NCI-H2029 (cell line): ENCODE measurements around the gene TSC22D4.

Source experiments
- DNase-seq: peaks from one replicate; lab custom pipeline; 2025; lab: John Stamatoyannopoulos, UW

The TSC22D4 gene

DNA sequence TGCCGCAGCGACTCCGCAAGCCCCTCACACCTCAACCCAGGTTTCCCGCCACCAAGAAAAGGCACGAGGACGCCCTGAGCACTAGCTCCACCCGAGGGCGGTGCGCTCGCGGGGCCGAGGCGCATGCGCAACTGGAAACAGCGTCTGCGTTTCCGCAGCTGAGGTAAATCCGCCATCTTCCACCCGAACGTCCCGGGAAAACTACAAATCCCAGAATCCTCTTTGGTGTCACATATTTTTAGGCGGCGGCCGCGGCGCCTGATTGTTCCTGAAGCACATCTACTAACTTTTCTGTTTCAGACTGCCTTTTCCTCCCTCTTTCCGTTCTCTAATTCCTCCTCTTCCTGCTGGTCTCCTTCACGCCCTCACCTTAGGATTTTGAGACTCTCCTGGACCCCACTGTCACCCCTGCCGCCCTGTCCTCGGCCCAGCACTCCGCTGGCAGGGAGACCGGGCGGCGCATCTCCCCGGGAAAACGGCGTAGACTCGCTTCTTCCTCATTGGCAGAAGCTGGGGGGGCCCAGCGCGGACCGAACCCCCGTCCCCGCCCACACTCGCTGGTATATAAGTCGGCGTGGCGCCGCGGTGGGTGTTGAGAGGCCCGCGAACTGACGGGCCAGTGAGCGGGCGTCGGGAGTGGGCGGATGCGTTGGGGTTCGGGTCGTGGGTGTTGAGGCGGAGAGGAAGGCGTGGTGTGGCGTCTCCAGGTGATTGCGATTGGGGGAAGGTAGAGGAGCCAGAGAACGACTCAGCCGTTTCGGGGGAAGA, 50.6 kb downstream of the TSC22D4 start, which contains the start of gene ZCWPW1:
Gene ZCWPW1 (minus strand): TSS at position 505 of the 768 bp plus-strand sequence. CDS start 8,054 bp downstream, outside the sequence.
- peak; percentile 95 for DNase-seq

DNA sequence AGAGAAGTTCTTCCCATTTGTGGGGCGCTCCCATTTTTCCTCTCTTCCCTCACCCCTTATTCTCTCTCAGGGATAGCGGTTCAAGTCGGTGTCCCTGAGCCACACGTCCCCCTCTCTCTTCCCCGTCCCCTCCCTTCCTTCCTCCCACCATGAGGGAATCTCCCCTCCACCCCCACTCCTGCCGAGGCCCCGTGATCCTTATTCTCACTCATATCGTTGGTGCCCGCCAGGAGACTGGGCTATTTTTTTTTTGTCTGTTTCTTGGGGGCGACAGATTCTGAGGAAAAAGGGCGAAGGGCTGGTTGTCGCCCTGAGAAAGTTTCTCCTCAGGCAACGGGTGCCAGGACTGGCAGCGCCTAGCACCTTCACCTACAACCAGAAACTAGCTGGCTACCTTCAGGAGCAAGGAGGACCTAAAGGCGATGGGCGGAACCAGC, 51.2 kb downstream of the TSC22D4 start:
- DNase-seq, result no peak

DNA sequence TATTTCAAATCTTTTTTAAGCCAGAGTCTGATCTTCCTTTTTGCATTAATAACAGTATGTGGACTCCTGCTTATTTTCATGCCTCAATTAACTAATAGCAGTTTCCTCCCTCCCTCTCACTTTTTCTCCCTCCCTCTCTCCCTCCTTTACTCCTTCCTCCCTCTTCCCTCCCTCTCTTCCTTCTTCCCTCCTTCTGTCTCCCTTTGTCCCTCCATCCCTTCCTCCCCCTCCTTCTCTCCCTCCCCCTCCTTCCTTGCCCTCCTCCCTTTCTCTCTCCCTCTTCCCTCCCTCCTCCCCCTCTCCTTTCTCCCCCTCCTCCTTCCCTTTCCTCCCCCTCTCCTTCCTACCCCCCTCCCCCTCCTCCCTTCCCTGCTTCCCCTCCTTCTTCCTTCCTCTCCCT, 52.5 kb downstream of the TSC22D4 start:
- no peak for DNase-seq

DNA sequence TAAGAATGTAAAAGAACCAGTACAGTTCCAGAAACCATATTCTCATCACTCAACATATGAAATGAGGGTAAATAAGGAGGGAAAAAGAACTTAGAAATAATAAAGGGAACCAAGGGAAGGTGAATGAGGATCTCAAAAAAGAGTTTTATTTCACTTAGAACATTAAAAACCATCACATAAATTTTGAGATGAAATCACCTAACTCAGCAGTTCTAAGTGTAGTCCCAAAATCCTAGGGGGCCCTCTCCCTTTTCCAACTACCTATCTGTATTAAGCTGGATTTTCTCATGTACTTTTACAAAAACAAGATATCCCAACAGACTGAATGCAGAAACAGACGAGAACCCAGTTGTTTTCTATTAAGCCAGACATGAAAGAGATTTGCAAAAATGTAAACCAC, 53.7 kb downstream of the TSC22D4 start:
- DNase-seq, result no peak

DNA sequence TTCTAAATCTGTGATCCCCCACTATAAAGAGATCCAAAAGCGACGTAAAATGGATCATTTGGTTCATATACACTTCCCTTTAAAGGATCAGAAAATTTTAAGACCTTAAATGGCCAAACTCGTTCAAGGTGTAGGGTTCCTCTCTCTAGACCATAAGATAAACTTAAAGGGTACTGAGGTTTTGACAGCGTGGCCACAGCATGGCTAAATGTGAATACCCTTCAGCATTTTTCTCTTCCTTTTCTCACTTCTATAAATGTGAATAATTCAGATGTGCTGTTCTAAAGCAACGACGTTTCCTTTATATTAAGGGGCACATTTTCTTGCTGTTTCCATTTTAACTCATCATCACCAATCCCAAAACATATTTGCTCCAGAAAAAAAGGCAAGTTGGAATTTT, 55.7 kb downstream of the TSC22D4 start:
- no peak for DNase-seq

DNA sequence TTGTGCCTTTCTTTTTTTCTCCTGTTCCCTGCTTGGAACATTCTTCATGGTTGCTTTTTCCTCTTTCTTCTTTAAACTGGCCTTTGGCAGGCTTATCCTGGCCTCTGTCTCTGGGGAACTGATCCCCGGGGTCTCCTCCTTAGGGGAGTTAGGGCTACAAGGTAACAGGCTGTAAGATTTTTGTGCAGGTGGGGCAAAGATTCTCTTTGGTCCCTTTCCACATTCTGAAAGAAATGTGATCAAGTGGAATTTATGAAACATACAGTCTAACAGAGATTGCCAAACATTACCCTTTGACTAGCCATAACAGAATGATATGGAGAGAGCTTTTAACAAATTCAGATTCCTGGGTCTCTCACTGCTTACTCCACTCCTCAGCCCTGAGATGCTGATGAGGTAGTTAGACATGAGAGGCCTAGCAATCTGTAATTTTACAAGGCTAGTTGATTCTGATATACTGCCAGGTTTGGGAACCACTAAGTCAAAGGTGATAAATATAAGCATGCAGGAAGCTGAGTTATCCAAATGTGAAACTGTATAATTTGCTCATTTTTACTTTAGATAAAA, 59.3 kb downstream of the TSC22D4 start:
- no peak for DNase-seq

DNA sequence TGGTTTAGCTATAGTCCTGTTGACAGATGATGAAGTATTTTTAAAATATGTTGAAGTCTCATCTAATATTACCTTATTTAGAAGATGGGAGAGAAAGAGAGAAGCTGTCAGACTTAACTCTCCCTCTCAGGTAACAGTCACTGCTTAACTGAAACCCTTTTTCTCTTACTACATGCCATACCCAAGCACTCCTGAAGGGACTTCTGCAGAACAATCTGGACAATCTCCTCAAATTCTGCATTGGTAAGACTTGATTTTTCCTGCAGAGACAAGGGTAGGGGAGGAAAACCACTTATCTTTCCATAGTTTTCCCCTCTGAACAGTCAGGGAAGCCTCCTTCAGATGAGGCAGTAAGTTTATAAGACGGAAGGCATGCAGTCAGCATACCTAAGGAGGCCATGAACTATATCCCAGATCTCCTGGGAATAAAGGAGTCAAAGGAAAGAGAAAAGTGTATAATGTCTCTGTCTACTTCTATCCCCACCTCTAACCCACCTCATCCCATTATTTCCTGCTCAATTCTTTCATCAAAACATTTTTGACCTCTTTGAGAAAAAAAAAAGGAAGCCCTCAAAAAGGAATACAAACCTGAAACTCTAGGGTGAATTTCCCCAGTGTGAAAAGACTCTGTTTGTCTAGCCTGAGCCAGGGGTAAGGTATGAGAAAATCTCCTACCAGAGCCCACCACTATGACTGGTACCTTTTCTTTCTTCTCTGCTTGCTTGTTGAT, 59.9 kb downstream of the TSC22D4 start:
- DNase-seq, result no peak
